K562 (cell line): ENCODE results near the gene PCSK2.

ENCODE experiments used
- HNRNPK ChIP-seq: fragments of 200-400 bp; formaldehyde crosslinking; IDR thresholded peaks from one replicate; pipeline ENCODE4 v1.6.1; 2018; ENCODE audit warnings: mild to moderate bottlenecking, low read depth, low read length; ENCODE audit not compliant: poor library complexity, severe bottlenecking
- HSF4 ChIP-seq: fragments of 250-450 bp; sonication (Bioruptor Pico); IDR thresholded peaks from 2 replicates; pipeline ENCODE4 v2.1.2; 2022; ENCODE audit warnings: mild to moderate bottlenecking, moderate library complexity, borderline replicate concordance
- SIN3B ChIP-seq: fragments of 450-650 bp; IDR thresholded peaks from 2 replicates; pipeline ENCODE4 v1.6.1; 2017; ENCODE audit warnings: low read depth, mild to moderate bottlenecking, moderate library complexity
- TF ChIP-seq, protein P1 (sequence below): sonication (generic); formaldehyde crosslinking; IDR thresholded peaks from 2 replicates; pipeline ENCODE4 v1.9.0; 2022; ENCODE audit warnings: mild to moderate bottlenecking, missing genetic modification reagents

DNA sequence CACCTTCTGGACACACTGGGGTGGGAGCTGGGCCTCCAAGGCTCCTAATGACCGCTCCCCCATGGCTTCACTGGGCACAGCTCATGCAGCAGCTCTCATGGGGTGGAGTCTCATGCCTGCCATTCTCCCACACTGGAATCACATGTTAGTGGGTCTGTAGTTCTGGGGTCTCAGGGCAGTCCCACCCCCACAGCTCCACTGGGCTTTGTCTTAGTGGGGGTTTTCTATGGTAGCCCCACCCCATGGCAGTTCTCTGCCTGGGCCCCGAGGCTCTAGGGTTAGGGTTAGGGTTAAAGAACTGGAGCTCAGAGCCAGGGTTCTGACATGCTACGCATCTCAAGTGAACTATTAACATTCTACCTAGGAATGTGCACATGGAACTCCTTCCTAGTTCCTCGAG lies 139.0 kb downstream of the PCSK2 start:
- TF ChIP-seq, protein P1, sequence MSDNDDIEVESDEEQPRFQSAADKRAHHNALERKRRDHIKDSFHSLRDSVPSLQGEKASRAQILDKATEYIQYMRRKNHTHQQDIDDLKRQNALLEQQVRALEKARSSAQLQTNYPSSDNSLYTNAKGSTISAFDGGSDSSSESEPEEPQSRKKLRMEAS (CRISPR knock-in tag), result no peak
- no peak for TF ChIP-seq HNRNPK
- TF ChIP-seq HSF4, result no peak
- no peak for TF ChIP-seq SIN3B
